Measurements from ENCODE around the gene HRH1. TPM values are rescaled to one million over a fixed set of nuclear protein-coding genes. Genes with fewer than 3 reads are reported as not detected.

Gene HRH1
- total and polyA plus RNA-seq, 2 experiments from 2014 or later = not detected

DNA sequence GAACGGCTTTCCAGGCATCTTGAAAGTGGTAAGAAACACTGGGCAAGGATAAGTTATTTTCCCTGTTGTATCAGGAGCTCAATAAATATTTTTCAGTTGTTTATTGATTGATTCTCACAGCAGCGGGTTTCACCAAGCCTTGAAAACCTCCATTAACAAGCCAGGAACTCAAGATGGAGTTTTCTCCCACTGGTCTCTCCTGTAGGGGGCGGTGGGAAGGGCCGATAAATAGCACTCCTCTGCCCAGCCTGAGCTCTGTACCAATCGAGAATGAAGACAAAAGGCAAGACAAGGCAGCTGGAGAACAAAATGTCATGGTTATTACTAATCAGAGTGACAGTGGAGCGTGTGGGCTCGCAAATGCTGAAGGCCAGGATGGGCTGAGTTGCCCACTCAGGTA is 7.4 kb downstream of the HRH1 start:
- Histone ChIP-seq H3K36me3 (ENCODE audit: insufficient read depth) (no peaks in the 10 kb centered on the region), H3K79me2 (replicated peaks; ENCODE audit: insufficient read depth) (no peaks in the 10 kb centered on the region), H3K27ac (ENCODE audit: low read depth) (no peak overlapping the region), H3K27me3 (ENCODE audit: insufficient read depth) (peaks cover 10% of the 10 kb centered on the region; the same call in 1 of the 2 replicates), H3K4me2 (no peak overlapping the region), H3K4me1 (ENCODE audit: insufficient read depth) (no peaks in the 10 kb centered on the region), H3K4me3 (no peak overlapping the region), H4K20me1 (replicated peaks; ENCODE audit: insufficient read depth) (no peaks in the 10 kb centered on the region), H3F3A (replicated peaks; ENCODE audit: low read depth) (no peaks in the 10 kb centered on the region), H3K9me2 (ENCODE audit: insufficient read depth) (no peaks in the 10 kb centered on the region), H2AFZ (no peak overlapping the region)
- Mint-ChIP-seq H3K4me1 (no peaks in the 10 kb centered on the region), H3K27me3 (ENCODE audit: insufficient read depth, low read depth, poor library complexity) (peaks cover 16% of the 10 kb centered on the region), H3K4me3 (no peak overlapping the region), H3K27ac (no peak overlapping the region), H3K36me3 (ENCODE audit: low read depth) (no peaks in the 10 kb centered on the region), H3K9me3 (no peaks in the 10 kb centered on the region)
- peak; percentile 68 for ATAC-seq
- TF ChIP-seq STAT1 (IDR thresholded peaks at IDR 0.05; ENCODE audit: unreplicated experiment) (no peak), POLR2AphosphoS5 (IDR thresholded peaks at IDR 0.05; ENCODE audit: low read depth) (no peak)
- TF ChIP-seq, protein P1, sequence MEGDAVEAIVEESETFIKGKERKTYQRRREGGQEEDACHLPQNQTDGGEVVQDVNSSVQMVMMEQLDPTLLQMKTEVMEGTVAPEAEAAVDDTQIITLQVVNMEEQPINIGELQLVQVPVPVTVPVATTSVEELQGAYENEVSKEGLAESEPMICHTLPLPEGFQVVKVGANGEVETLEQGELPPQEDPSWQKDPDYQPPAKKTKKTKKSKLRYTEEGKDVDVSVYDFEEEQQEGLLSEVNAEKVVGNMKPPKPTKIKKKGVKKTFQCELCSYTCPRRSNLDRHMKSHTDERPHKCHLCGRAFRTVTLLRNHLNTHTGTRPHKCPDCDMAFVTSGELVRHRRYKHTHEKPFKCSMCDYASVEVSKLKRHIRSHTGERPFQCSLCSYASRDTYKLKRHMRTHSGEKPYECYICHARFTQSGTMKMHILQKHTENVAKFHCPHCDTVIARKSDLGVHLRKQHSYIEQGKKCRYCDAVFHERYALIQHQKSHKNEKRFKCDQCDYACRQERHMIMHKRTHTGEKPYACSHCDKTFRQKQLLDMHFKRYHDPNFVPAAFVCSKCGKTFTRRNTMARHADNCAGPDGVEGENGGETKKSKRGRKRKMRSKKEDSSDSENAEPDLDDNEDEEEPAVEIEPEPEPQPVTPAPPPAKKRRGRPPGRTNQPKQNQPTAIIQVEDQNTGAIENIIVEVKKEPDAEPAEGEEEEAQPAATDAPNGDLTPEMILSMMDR (conservative IDR thresholded peaks at IDR 0.05; ENCODE audit: low read depth in 2 of 2) = peak; percentile 42 to 48
- TF ChIP-seq, protein P2, sequence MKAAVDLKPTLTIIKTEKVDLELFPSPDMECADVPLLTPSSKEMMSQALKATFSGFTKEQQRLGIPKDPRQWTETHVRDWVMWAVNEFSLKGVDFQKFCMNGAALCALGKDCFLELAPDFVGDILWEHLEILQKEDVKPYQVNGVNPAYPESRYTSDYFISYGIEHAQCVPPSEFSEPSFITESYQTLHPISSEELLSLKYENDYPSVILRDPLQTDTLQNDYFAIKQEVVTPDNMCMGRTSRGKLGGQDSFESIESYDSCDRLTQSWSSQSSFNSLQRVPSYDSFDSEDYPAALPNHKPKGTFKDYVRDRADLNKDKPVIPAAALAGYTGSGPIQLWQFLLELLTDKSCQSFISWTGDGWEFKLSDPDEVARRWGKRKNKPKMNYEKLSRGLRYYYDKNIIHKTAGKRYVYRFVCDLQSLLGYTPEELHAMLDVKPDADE (IDR thresholded peaks at IDR 0.05) = no peak
- peak; percentile 47 for DNase-seq (ENCODE audit: low spot score)

DNA sequence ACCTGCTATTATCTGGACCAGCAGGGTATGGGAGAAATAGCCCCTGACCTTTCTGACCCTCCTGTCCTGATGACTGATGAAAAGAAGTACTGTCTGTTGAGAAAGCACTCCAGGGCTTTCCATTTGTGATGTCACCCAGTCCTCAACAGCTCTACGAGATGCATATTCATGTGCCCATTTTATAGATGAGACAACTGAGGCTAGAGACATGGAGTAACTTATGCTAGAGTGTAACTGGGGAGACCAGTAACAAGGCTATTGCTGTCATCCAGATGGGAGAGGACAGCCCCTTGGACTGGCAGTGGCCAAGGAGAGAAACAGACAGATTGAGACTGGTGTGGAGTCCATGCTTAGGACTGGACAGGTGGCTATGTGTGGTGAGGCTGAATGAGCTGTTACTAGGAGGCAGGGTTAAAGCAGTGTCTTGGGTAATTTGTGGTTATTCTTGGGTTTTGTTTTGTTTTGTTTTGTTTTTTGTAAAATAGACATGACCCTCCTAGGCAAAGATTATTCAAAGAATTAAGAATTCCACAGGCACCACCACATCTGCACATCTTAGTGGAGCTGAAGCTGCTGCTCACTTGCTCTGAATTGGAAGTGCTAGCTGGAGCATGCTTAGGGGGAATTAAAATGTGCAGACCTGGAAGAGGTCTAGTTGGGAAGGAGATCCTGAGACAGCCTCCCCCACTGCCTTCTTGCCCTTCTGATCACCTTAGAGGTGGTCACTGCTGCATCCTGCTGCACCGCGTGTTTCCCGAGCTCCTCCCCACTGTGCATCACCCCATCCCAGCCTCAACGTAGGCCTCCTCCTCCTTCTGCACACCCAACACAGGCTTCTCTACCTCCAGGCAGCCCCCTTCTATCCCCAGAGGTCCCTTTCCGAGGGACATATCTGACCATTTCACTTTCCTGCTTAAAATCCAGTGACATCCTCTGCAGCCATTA is 8.4 kb downstream of the HRH1 start:
- Histone ChIP-seq H3F3A (replicated peaks; ENCODE audit: low read depth) (no peaks in the 10 kb centered on the region), H3K27ac (ENCODE audit: low read depth) (no peak overlapping the region), H3K27me3 (ENCODE audit: insufficient read depth) (0 out of 2 replicates have a peak, but pooled peaks cover 3% of the 10 kb centered on the region), H3K79me2 (replicated peaks; ENCODE audit: insufficient read depth) (no peaks in the 10 kb centered on the region), H3K4me3 (no peak overlapping the region), H2AFZ (no peak overlapping the region), H3K4me2 (no peak overlapping the region), H3K9me2 (ENCODE audit: insufficient read depth) (no peaks in the 10 kb centered on the region), H4K20me1 (replicated peaks; ENCODE audit: insufficient read depth) (no peaks in the 10 kb centered on the region), H3K4me1 (ENCODE audit: insufficient read depth) (no peaks in the 10 kb centered on the region), H3K36me3 (ENCODE audit: insufficient read depth) (no peaks in the 10 kb centered on the region)
- Mint-ChIP-seq H3K36me3 (ENCODE audit: low read depth) (no peaks in the 10 kb centered on the region), H3K4me1 (no peaks in the 10 kb centered on the region), H3K9me3 (no peaks in the 10 kb centered on the region), H3K27ac (no peak overlapping the region), H3K4me3 (no peak overlapping the region), H3K27me3 (ENCODE audit: insufficient read depth, low read depth, poor library complexity) (peaks cover 13% of the 10 kb centered on the region)
- ATAC-seq (no peak), DNase-seq (ENCODE audit: low spot score) (no peak)
- TF ChIP-seq STAT1 (IDR thresholded peaks at IDR 0.05; ENCODE audit: unreplicated experiment) (no peak), ZNF331 (CRISPR knock-in tag; IDR thresholded peaks at IDR 0.05; ENCODE audit: low read depth) (no peak)
- TF ChIP-seq, protein P1 (conservative IDR thresholded peaks at IDR 0.05; ENCODE audit: low read depth in 2 of 2) = no peak
